ENCODE measurements around the gene CACNG1.
"Not testable (repeated sequence)": the region's sequence is repeated elsewhere in the genome, so short reads cannot be mapped to it uniquely, and the experiment has no call there.

DNA sequence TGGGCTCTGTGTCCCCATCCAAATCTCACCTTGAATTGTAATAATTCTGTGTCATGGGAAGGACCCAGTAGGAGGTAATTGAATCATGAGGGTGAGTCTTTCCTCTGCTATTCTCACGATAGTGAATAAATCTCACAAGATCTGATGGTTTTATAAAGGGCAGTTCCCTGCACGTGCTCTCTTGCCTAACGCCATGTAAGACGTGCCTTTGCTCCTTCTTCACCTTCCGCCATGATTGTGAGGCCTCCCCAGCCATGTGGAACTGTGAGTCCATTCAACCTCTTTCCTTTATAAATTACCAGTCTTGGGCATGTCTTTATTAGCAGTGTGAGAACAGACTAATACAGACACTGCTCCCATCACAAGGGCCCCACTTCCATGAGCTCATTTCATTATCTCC lies 3.2 kb upstream of the CACNG1 start:
- TF ChIP-seq, protein P1, sequence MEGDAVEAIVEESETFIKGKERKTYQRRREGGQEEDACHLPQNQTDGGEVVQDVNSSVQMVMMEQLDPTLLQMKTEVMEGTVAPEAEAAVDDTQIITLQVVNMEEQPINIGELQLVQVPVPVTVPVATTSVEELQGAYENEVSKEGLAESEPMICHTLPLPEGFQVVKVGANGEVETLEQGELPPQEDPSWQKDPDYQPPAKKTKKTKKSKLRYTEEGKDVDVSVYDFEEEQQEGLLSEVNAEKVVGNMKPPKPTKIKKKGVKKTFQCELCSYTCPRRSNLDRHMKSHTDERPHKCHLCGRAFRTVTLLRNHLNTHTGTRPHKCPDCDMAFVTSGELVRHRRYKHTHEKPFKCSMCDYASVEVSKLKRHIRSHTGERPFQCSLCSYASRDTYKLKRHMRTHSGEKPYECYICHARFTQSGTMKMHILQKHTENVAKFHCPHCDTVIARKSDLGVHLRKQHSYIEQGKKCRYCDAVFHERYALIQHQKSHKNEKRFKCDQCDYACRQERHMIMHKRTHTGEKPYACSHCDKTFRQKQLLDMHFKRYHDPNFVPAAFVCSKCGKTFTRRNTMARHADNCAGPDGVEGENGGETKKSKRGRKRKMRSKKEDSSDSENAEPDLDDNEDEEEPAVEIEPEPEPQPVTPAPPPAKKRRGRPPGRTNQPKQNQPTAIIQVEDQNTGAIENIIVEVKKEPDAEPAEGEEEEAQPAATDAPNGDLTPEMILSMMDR (IDR thresholded peaks at IDR 0.05): not testable (repeated sequence)
- not testable (repeated sequence) for TF ChIP-seq POLR2AphosphoS5 (IDR thresholded peaks at IDR 0.05)
